Smooth muscle cell (in vitro differentiated cells): ENCODE data around the gene OSBPL6. TPM values are rescaled to one million over a fixed set of nuclear protein-coding genes. Genes with fewer than 3 reads are reported as not detected.

Experiments
- DNase-seq: peaks from one replicate; lab custom pipeline; 2025; ENCODE audit not compliant: unreplicated experiment; lab: John Stamatoyannopoulos, UW
- H2AFZ ChIP-seq: fragments of 200-600 bp; sonication (generic); 2 replicates; pipeline ENCODE4 v1.6.0; 2016; ENCODE audit warnings: antibody characterized with exemption, low read depth, mild to moderate bottlenecking
- H3F3A ChIP-seq: fragments of 200-600 bp; sonication (generic); 2 replicates; pipeline ENCODE4 v1.6.0; 2017; ENCODE audit warnings: antibody characterized with exemption, low read depth
- H3K27ac ChIP-seq: fragments of 200-600 bp; sonication (generic); 2 replicates; pipeline ENCODE4 v1.5.1; 2016; ENCODE audit warnings: low read depth, mild to moderate bottlenecking
- H3K27me3 ChIP-seq: fragments of 200-600 bp; sonication (generic); 2 replicates; pipeline ENCODE4 v1.6.1; 2016; ENCODE audit warnings: low read depth, mild to moderate bottlenecking
- H3K36me3 ChIP-seq: fragments of 200-600 bp; sonication (generic); 2 replicates; pipeline ENCODE4 v1.5.1; 2016; ENCODE audit warnings: low read depth
- H3K4me1 ChIP-seq: fragments of 200-600 bp; sonication (generic); 2 replicates; pipeline ENCODE4 v1.5.1; 2016; ENCODE audit warnings: low read depth
- H3K4me2 ChIP-seq: fragments of 200-600 bp; sonication (generic); 2 replicates; pipeline ENCODE4 v1.6.0; 2016; ENCODE audit warnings: mild to moderate bottlenecking
- H3K4me3 ChIP-seq: fragments of 200-600 bp; sonication (generic); 2 replicates; pipeline ENCODE4 v1.5.1; 2016; ENCODE audit warnings: mild to moderate bottlenecking
- H3K79me2 ChIP-seq: fragments of 200-600 bp; sonication (generic); 2 replicates; pipeline ENCODE4 v1.6.0; 2016; ENCODE audit warnings: low read depth, mild to moderate bottlenecking
- H3K9ac ChIP-seq: fragments of 200-600 bp; sonication (generic); 2 replicates; pipeline ENCODE4 v1.6.0; 2016; ENCODE audit warnings: low read depth
- H3K9me3 ChIP-seq: fragments of 200-600 bp; sonication (generic); replicated peaks from 2 replicates; pipeline ENCODE4 v1.5.1; 2016; ENCODE audit warnings: low read depth
- H4K20me1 ChIP-seq: fragments of 200-600 bp; sonication (generic); 2 replicates; pipeline ENCODE4 v1.6.0; 2016; ENCODE audit warnings: low read depth
- WGBS: methylation state at CpG from one replicate; pipeline ENCODE4 v1.1.7; 2016; ENCODE audit warnings: low lambda C conversion rate; 5-methylcytosine and 5-hydroxymethylcytosine counted together
- polyA plus RNA-seq: library from polyadenylated mRNA; unstranded; fragments of >200 nt; fragmentation: Nextera tagmentation; extraction: Ambion mirVana; gene quantifications from 2 replicates; pipeline ENCODE4 v1.2.1, GENCODE V29; 2016
- total RNA-seq: library from RNA; depleted of rRNA; stranded (reverse); fragments of >200 nt; gene quantifications from 2 replicates; pipeline ENCODE4 v1.2.3, GENCODE V29; 2014
- TF ChIP-seq, protein P1 (sequence below): fragments of 200-600 bp; sonication (generic); IDR thresholded peaks from 2 replicates; pipeline ENCODE4 v1.5.1; 2017; ENCODE audit warnings: borderline replicate concordance, mild to moderate bottlenecking, antibody characterized with exemption; ENCODE audit not compliant: insufficient read depth, poor library complexity, severe bottlenecking

OSBPL6 gene
- total and polyA plus RNA-seq, 2 experiments from 2014 or later = 7.4 to 7.6 TPM

DNA sequence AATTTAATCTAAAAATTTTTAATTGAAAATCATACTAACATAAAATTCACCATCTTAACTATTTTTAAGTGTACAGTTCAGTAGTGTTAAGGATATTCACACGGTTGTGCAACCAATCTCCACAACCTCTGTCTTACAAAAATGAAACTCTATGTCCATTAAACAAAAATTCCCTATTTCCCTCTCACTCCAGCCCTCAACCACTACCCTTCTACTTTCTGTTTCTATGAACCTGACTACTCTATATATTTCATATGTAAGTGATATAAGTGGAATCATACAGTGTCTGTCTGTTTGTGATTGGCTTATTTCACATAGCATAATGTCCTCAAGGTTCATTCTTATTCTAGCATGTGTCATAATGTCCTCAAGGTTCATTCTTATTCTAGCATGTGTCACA lies 34.3 kb upstream of the OSBPL6 start:
- WGBS = 90% methylated on average over 1 of the region's 1 CpG
- TF ChIP-seq, protein P1, sequence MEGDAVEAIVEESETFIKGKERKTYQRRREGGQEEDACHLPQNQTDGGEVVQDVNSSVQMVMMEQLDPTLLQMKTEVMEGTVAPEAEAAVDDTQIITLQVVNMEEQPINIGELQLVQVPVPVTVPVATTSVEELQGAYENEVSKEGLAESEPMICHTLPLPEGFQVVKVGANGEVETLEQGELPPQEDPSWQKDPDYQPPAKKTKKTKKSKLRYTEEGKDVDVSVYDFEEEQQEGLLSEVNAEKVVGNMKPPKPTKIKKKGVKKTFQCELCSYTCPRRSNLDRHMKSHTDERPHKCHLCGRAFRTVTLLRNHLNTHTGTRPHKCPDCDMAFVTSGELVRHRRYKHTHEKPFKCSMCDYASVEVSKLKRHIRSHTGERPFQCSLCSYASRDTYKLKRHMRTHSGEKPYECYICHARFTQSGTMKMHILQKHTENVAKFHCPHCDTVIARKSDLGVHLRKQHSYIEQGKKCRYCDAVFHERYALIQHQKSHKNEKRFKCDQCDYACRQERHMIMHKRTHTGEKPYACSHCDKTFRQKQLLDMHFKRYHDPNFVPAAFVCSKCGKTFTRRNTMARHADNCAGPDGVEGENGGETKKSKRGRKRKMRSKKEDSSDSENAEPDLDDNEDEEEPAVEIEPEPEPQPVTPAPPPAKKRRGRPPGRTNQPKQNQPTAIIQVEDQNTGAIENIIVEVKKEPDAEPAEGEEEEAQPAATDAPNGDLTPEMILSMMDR = no peak
- no peak overlapping the region for H3K9ac ChIP-seq

DNA sequence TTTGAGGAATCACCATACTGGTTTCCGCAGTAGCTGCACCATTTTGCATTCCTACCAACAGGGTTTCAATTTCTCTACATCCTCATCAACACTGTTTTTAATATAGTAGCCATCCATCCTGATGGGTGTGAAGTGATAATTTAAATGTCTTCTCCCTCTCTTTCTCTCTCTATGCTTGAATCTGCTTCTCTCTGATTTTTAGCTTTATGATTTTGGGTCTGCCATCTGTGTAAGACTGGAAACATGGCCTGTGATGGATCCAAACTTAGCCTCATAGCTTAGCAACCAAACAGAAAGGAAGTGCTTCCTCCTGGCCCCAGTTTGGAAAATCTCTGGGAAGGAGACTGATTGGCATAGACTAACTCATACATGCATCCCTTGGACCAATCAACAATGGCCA lies 33.7 kb upstream of the OSBPL6 start:
- Histone ChIP-seq H4K20me1 (no peaks in the 10 kb centered on the region), H3K9ac (no peak overlapping the region), H3K9me3 (no peaks in the 10 kb centered on the region), H3F3A (no peaks in the 10 kb centered on the region), H2AFZ (no peak overlapping the region), H3K4me2 (no peak overlapping the region), H3K4me1 (no peaks in the 10 kb centered on the region), H3K36me3 (no peaks in the 10 kb centered on the region), H3K27ac (no peak overlapping the region), H3K4me3 (no peak overlapping the region), H3K27me3 (no peaks in the 10 kb centered on the region), H3K79me2 (no peaks in the 10 kb centered on the region)
- TF ChIP-seq, protein P1 = no peak
- WGBS = 93% methylated on average over 1 of the region's 1 CpG
- no peak for DNase-seq

More for the DNA sequence above, 34.3 kb upstream of the OSBPL6 start:
- no peaks in the 10 kb centered on the region for H3K9me3 ChIP-seq
- no peaks in the 10 kb centered on the region for H4K20me1 ChIP-seq
- H3K4me2 ChIP-seq = no peak overlapping the region
- no peaks in the 10 kb centered on the region for H3F3A ChIP-seq
- no peak for DNase-seq
- H3K27me3 ChIP-seq = no peaks in the 10 kb centered on the region
- H3K36me3 ChIP-seq = no peaks in the 10 kb centered on the region
- no peak overlapping the region for H2AFZ ChIP-seq
- no peak overlapping the region for H3K27ac ChIP-seq
- H3K4me3 ChIP-seq = no peak overlapping the region
- no peaks in the 10 kb centered on the region for H3K79me2 ChIP-seq
- no peaks in the 10 kb centered on the region for H3K4me1 ChIP-seq

DNA sequence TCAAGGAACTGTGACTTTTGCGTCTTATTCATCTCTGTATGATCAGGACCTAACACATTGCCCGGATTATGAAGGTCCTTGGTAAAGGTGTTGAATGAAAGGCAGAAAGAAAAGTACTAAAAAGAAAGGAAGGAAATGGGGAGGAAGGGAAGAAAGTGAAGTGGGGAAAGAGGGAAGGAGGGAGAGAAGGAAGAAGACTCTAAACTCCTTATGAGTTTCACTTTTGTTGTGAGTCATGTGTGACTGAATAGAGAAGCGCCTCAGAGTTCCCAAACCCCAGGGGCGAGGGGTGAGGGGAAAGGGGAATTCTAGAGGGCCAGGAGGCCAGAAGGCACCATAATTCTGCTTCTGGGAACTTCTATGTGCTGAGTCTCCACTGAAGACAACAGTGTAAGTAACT lies 30.9 kb upstream of the OSBPL6 start:
- Histone ChIP-seq H3F3A (no peaks in the 10 kb centered on the region), H2AFZ (peak overlapping the region; percentile 65), H3K4me1 (no peaks in the 10 kb centered on the region), H3K4me2 (no peak overlapping the region), H3K27ac (no peak overlapping the region), H3K9me3 (no peaks in the 10 kb centered on the region), H4K20me1 (no peaks in the 10 kb centered on the region), H3K79me2 (no peaks in the 10 kb centered on the region), H3K36me3 (no peaks in the 10 kb centered on the region), H3K9ac (no peak overlapping the region), H3K27me3 (no peaks in the 10 kb centered on the region), H3K4me3 (no peak overlapping the region)
- TF ChIP-seq, protein P1 = no peak
- WGBS = 85% methylated on average over 2 of the region's 4 CpGs
- DNase-seq = no peak

DNA sequence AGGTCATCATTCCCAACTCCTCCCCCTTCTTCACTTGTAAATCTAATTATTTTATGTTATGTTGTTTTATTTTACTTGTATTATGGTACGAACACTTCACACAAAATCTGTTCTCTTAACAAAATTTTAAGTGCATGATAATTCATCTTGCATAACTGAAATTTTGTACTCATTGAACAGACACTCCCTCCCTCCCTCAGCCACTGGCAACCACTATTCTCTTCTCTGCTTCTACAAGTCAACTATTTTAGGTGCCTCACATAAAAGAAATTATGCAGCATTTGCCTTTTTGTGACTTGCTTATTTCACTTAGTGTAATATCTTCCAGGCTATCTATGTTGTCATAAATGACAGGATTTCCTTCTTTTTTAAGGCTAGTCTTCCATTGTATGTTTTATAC lies 30.4 kb upstream of the OSBPL6 start:
- no peak for DNase-seq
- Histone ChIP-seq H2AFZ (no peak overlapping the region), H3K4me1 (no peaks in the 10 kb centered on the region), H3K36me3 (no peaks in the 10 kb centered on the region), H3K9ac (no peak overlapping the region), H3K79me2 (no peaks in the 10 kb centered on the region), H3F3A (no peaks in the 10 kb centered on the region), H3K4me3 (no peak overlapping the region), H3K27me3 (no peaks in the 10 kb centered on the region), H4K20me1 (no peaks in the 10 kb centered on the region), H3K27ac (no peak overlapping the region), H3K9me3 (no peaks in the 10 kb centered on the region), H3K4me2 (no peak overlapping the region)
- 0% methylated on average over 1 of the region's 1 CpG for WGBS
- TF ChIP-seq, protein P1 = no peak
